ENCODE results near the gene RBM4B. TPM values are rescaled to one million over a fixed set of nuclear protein-coding genes. Genes with fewer than 3 reads are reported as not detected.

RBM4B gene
- total and polyA plus RNA-seq, 2 of the 4 experiments (the other 2 are of a cell fraction) = 23.1 to 26.7 TPM

DNA sequence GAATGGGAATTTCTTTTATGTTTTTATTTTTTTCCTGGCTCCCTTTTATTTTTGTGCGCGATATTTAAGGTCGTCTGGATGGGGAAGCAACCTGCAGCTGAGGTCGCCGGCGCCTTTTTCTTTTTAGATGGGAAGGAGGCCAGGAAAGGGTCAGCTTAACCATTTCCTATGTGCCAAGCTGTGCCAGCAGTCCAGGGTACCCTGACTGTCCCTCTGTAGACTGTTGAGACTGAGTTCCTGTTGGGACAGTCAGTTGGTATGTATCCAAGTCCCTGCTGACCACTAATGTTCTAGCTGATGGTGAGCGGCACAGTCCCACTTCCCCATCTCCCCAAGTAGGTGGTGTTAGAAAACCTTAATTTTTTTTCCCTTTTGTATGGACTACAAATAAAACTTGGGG, 50.8 kb downstream of the RBM4B start:
- in situ Hi-C loops (cut with MboI; ENCODE audit: low sequenced_read_pairs) (no loop called here), dilution Hi-C loops (cut with HindIII; ENCODE audit: low sequenced_read_pairs, unreplicated experiment) (no loop called here), intact Hi-C loops (cut with micrococcal nuclease) (no loop called here)
- H2AK9ac ChIP-seq (replicated peaks; ENCODE audit: low read depth, low read length, poor library complexity) = no peak overlapping the region
- H3K23ac ChIP-seq (ENCODE audit: low read depth, low read length) = no peak overlapping the region
- no peak overlapping the region for H2BK120ac ChIP-seq (ENCODE audit: low read depth, low read length)
- no peak overlapping the region for H4K5ac ChIP-seq (ENCODE audit: low read depth, low read length)
- TF ChIP-seq RAD21 (IDR thresholded peaks at IDR 0.05; ENCODE audit: low read length) (no peak), CEBPB (IDR thresholded peaks at IDR 0.05; ENCODE audit: low read depth, low read length) (no peak), FOS (IDR thresholded peaks at IDR 0.05; ENCODE audit: low read depth, low read length) (no peak), MXI1 (IDR thresholded peaks at IDR 0.05; ENCODE audit: borderline replicate concordance, low read depth, low read length) (no peak), SMC3 (IDR thresholded peaks at IDR 0.05; ENCODE audit: low read depth, low read length) (no peak), ELK1 (IDR thresholded peaks at IDR 0.05; ENCODE audit: borderline replicate concordance, low read depth, low read length) (no peak), CHD1 (IDR thresholded peaks at IDR 0.05; ENCODE audit: low read depth, low read length) (no peak), RCOR1 (IDR thresholded peaks at IDR 0.05; ENCODE audit: insufficient replicate concordance, low read length) (no peak), POLR2A (IDR thresholded peaks at IDR 0.05; ENCODE audit: low read depth, low read length) (no peak), MAZ (IDR thresholded peaks at IDR 0.05; ENCODE audit: borderline replicate concordance, low read depth, low read length) (no peak), RFX5 (IDR thresholded peaks at IDR 0.05; ENCODE audit: low read depth, low read length) (no peak), USF2 (IDR thresholded peaks at IDR 0.05; ENCODE audit: low read depth, low read length) (no peak), MAFK (IDR thresholded peaks at IDR 0.05; ENCODE audit: low read depth, low read length) (no peak)
- H3K27me3 ChIP-seq (ENCODE audit: control insufficient read depth, insufficient read depth, low read length) = no peaks in the 10 kb centered on the region
- no peak overlapping the region for H2BK15ac ChIP-seq (ENCODE audit: low read depth, low read length)
- H3K4me3 ChIP-seq (ENCODE audit: insufficient read depth, low read depth, low read length) = no peak overlapping the region
- no peaks in the 10 kb centered on the region for H3K9me3 ChIP-seq (ENCODE audit: control insufficient read depth, insufficient read depth, low read length)
- no peak overlapping the region for H3K27ac ChIP-seq (ENCODE audit: insufficient read depth, low read length)
- H3K9me1 ChIP-seq (ENCODE audit: insufficient read depth, low read length) = peaks cover 38% of the 10 kb centered on the region
- H3K18ac ChIP-seq (ENCODE audit: low read depth, low read length) = no peak overlapping the region
- no peak overlapping the region for H3K4ac ChIP-seq (ENCODE audit: low read depth, low read length)
- no peak overlapping the region for H3K9ac ChIP-seq (ENCODE audit: low read depth, low read length)
- H4K20me1 ChIP-seq (ENCODE audit: insufficient read depth, low read length) = peaks cover 98% of the 10 kb centered on the region
- DNase-seq (no peak), ATAC-seq (ENCODE audit: low read depth) (no peak)
- H2BK5ac ChIP-seq (ENCODE audit: low read depth, low read length, poor library complexity, severe bottlenecking) = no peak overlapping the region
- POLR2A ChIA-PET (ENCODE audit: unreplicated experiment) = interaction anchor here (1.0 kb wide), 1 partner anchor 11 kb away, joined by 3 read pairs; the partner anchor contains the start of gene RBM4
- no peak overlapping the region for H2AFZ ChIP-seq (replicated peaks; ENCODE audit: low read length, poor library complexity)
- H3K79me1 ChIP-seq (ENCODE audit: low read depth in 1 of 2, low read length in 2 of 2) = peaks cover 31 to 81% of the 10 kb centered on the region in 2 experiments
- no CpG with 5 or more reads among the region's 7 CpGs for WGBS, 2 experiments (ENCODE audit: extremely low coverage in 2 of 2, insufficient read length in 1 of 2)
- no peak overlapping the region for H3K14ac ChIP-seq (replicated peaks; ENCODE audit: low read depth, low read length)
- H4K8ac ChIP-seq (ENCODE audit: low read depth in 2 of 2, low read length in 2 of 2) = no peak overlapping the region
- no peak overlapping the region for H4K91ac ChIP-seq (ENCODE audit: insufficient read depth, low read depth, low read length)
- H3K56ac ChIP-seq (ENCODE audit: extremely low read depth, insufficient read depth, low read length) = no peak overlapping the region
- BruUV-seq (replicated peaks) = no TSS peak
- H3K36me3 ChIP-seq (ENCODE audit: control insufficient read depth, insufficient read depth, low read length) = peaks cover 68% of the 10 kb centered on the region
- no peak overlapping the region for H2BK20ac ChIP-seq (ENCODE audit: low read depth, low read length)
- CTCF ChIA-PET = no interaction called here
- peaks cover 2% of the 10 kb centered on the region; the same call in 1 of the 2 replicates for H3K4me1 ChIP-seq (ENCODE audit: control insufficient read depth, insufficient read depth, low read length)
- no peak overlapping the region for H3K4me2 ChIP-seq (ENCODE audit: low read depth, low read length)
- H2AK5ac ChIP-seq (ENCODE audit: low read depth, low read length) = no peak overlapping the region
